Hematopoietic multipotent progenitor cell treated with erythropoietin and hydrocortisone succinate and interleukin-3 and kit ligand, for 8 days (in vitro differentiated cells): ENCODE measurements around the gene ABTB2.

Experiments used
- DNase-seq: peaks from one replicate; pipeline ENCODE4 v3.0.0-alpha.2; 2015

Gene ABTB2

DNA sequence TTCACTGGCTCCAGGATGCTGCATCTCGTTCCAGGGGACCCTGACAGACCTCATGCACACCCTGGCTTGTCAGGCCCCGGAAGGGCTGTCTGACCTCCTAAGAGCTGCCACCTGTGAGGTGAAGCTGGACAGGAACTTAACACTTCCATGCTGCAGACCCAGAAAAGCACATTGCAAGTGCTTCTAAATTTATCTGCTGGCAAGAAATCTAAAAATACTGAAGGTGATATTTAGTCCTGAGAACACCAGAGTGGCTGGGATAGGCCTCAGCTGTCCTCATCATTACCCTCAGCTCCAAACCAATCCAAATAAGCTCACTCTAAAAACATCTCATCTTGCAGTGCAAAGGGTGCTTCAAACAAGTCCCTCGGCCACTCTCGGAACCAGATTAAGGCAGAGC is 46.7 kb downstream of the ABTB2 start:
- DNase-seq, result no peak

GRCh38 chr11:34309965-34310364 is 47.8 kb downstream of the ABTB2 start:
- DNase-seq, result no peak

- DNase-seq, result no peak
Observed at GRCh38 chr11:34308913-34309585, 48.8 kb downstream of the ABTB2 start.

GRCh38 chr11:34308049-34308912 is 49.5 kb downstream of the ABTB2 start:
- DNase-seq, result no peak

- no peak for DNase-seq
Observed at GRCh38 chr11:34305780-34306179, 52.0 kb downstream of the ABTB2 start.

GRCh38 chr11:34305193-34305592 is 52.6 kb downstream of the ABTB2 start:
- DNase-seq, result no peak

DNA sequence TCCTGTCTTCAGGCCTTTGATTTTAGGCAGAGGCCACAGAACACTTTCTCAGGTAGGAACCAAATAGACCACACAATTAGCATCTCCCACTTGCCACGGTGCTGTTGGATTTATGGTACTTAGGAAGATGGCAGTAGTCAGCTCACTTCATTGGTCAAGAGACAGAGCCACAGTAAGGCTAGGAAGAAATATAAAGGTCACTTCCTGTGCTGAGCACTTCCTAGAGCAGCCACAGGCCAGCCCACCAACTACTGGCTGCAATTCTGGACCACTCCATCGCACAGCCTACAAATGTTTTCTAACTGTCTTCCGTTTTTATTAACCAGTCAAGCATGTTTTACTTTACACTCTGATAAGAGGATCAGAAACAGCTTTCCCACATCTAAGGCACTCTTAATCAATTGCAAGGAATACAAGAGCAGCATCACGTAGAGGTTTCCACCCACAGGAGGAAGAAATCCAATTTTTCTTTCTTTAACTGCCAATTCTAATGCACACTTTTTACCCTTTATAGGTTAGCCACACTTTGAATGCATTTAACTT is 54.7 kb downstream of the ABTB2 start:
- no peak for DNase-seq

DNA sequence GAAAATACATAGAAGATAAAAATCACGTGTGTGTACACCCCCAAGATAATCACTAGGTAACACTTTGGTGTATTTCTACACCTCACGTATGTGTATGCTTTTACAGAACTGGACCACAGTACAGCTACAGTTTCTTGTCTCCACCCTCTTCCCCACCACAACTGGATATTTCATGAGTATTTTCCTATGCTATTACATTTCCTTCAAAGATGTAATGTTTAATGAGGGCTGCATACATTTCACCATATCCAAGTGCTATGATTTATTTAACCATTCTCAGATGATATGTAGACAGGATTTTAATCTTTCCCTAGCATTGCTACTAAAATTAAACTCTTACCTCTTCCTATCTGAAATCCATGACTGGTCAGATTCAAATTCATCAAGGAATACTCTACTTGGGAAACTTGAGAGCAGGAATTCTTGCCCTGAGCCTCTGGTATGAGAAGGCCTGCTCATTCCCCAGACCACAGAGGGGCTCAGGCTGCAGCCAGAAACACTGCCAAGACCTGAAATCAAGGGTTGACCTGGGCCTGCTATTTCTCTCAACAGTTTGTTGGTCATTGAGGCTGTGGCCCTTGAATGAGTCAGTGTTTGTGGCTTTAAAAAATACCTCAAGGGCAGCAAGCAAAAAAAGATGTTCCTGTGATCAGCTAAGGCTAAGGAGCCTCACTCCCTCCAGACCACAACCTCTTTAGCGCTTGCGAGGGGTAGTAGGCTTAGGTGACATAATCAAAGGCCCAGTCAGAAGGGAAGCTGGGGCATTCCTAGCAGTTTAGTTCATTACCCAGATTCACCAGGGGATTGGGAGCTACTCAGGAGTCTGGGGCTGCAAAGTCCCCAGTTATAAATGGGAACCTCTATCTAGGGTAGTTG is 55.5 kb downstream of the ABTB2 start:
- no peak for DNase-seq

GRCh38 chr11:34300926-34301295 is 56.9 kb downstream of the ABTB2 start:
- no peak for DNase-seq

- DNase-seq, result no peak
Observed at GRCh38 chr11:34300026-34300925, 57.5 kb downstream of the ABTB2 start.

DNA sequence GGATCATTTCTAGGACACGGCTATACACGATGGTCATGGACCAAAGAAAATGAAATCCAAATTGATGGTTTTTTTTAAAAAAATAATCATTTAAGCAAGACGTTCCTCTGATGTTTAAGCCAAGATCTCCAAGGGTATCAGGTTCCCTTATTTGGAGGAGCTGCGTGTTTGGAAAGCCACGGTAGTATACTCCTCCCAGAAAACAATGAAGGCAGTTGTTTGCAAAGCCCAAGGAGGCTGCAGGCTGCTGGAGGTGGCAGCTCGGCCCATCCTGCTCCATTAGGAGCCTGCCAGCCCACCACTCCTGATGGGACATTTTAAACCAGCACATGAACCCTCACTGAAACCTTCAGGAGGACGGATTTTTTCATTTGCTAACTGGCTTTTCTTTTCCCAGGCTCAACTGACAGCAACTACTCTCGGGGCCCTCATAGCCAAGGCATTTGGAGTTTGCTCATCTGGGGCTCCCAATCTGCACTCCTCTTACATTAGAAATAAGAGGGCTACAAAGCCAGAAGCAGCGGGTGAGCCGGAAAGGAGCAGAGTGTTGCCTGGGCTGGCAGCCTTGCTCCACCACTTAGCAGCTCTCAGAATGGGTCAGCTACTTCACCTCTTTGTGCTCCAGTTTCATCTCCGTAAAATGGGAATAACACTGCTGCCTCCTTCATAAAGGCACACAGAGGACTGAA is 58.4 kb downstream of the ABTB2 start:
- DNase-seq, result no peak

DNA sequence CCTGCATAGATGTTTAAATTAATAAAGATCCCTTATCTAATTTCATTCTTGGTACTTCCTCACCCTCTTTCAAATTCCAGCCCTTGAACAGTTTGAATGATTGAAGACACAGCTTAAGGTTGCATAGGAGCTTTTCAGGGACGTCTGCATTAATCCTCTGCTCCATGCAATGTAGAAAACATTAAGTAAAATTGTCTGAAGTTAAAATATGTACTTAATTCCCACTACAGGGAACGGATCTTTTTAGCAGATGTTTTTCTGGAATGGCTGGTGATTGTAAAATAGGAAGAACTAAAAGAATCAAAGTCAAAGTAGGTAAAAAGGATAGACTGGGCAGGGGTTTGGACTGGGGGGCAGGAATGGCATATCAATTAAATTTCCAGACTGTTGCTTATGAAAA is 58.9 kb downstream of the ABTB2 start:
- no peak for DNase-seq

DNA sequence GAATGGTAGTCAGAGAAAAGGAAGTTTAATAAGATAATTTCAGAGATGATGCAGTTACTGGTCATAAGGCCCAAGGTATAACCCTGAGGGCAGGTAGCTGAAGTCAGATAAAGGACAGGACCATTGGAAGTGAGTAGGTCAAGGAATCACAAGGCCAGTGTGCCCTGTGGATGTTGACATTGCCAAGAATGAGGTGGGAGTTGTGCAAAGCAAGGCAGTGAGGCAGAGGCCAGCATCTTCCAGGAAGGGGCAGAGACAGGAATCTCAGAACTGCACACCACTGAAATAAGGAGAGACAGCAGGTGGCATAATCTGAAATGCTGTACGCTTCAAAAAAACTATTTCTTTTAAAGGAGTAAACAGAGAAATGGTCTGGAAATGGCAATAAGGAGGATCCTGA is 61.4 kb downstream of the ABTB2 start:
- no peak for DNase-seq

- no peak for DNase-seq
Observed at GRCh38 chr11:34292546-34292945, 65.3 kb downstream of the ABTB2 start.

DNA sequence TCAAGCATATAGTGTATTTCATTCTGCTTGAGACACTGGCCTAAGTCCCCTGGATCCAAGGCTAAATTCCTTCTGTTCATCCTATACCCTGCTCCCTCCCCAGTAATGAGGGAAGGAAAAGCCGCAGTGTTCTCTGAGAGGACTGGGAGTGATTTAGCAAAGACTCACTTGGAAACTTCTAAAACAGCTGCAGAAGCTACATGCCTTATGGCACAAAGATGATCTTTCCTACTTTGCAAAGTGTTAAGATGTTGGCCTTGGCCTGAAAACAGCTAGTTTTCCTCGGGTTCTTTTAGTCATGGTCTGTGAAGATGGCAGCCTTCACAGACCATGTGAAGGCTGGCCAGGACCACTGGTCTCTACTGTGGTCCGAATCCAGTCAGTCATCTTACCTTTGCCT is 65.7 kb downstream of the ABTB2 start:
- DNase-seq, result no peak

- DNase-seq, result no peak
Observed at GRCh38 chr11:34290926-34291325, 66.9 kb downstream of the ABTB2 start.

DNA sequence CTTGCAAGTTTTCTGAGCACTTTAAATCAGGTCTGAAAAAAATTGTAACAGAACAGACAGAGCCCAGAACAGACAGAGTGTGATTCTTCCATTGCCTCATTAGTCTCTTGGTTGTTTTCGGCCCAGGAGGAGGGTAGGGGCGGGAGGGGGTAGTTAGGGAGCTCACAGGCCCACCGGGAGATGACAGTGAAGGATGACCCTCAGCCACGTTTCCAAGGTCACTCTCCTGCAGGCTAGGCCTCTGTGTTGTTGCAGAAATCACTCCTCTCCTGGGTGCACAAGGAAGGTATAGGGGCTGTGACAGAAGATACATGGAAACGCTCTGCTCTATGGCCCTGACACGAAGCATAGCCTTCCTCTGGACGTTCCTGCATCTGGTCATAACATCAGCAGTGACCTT is 69.3 kb downstream of the ABTB2 start:
- DNase-seq, result no peak

DNA sequence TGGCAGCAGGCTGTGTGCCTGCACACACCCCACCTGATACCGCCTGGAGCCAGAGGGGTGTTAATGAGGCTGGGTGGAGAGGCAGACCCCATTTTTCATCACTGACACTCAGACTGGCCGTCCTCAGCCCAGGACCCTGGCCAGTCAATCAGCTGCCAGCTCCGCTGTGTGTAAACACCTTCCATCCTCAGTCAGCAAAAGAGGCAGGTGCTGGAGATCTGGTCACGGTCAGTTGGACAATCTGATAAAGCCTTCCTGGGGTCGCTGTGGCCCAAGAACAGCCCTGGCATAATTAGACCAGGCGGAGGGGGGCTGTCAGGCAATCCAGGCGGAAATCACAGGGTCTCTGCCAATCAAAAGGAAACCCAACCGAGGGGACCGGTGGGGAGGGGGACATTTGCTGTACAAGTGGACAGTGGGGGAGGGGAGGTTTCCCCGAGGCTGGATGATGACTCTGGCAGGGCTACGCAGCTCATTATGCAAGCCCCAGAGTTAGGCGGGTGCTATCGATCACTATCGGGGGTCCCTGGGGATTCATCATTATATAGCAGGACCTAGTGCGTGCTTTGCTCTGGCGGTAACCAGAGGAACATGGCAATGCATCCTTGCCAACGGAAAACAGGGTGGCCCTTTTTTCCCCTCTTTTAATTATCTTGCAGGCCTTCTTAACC is 72.9 kb downstream of the ABTB2 start:
- DNase-seq, result no peak

GRCh38 chr11:34284156-34284555 is 73.7 kb downstream of the ABTB2 start:
- DNase-seq, result no peak

- DNase-seq, result no peak
Observed at GRCh38 chr11:34280945-34281872, 76.6 kb downstream of the ABTB2 start.
